SKM-1 (cell line): ENCODE data around the gene SLC38A10.
"Not testable (repeated sequence)": the region's sequence is repeated elsewhere in the genome, so short reads cannot be mapped to it uniquely, and the experiment has no call there.

Source experiments
- DNase-seq: peaks from one replicate; lab custom pipeline; 2025; ENCODE audit not compliant: unreplicated experiment; lab: John Stamatoyannopoulos, UW

Gene SLC38A10

GRCh38 chr17:81312624-81313325, 17.7 kb upstream of the SLC38A10 start:
- DNase-seq = no peak

GRCh38 chr17:81311946-81312345, 16.8 kb upstream of the SLC38A10 start:
- no peak for DNase-seq

- no peak for DNase-seq
Observed at GRCh38 chr17:81310949-81311550, 15.9 kb upstream of the SLC38A10 start.

GRCh38 chr17:81309859-81310839, 15.0 kb upstream of the SLC38A10 start:
- DNase-seq = no peak

GRCh38 chr17:81309140-81309858, 14.2 kb upstream of the SLC38A10 start:
- peak; percentile 84 for DNase-seq

GRCh38 chr17:81308784-81309139, 13.7 kb upstream of the SLC38A10 start:
- DNase-seq = not testable (repeated sequence)

GRCh38 chr17:81307636-81308560, 12.8 kb upstream of the SLC38A10 start:
- DNase-seq = no peak

- peak; percentile 43 for DNase-seq
Observed at GRCh38 chr17:81306898-81307510, 11.9 kb upstream of the SLC38A10 start.

- DNase-seq = no peak
Observed at GRCh38 chr17:81306491-81306890, 11.4 kb upstream of the SLC38A10 start.

- no peak for DNase-seq
Observed at GRCh38 chr17:81305051-81305630, 10.0 kb upstream of the SLC38A10 start.

- no peak for DNase-seq
Observed at GRCh38 chr17:81304196-81305015, 9.3 kb upstream of the SLC38A10 start.

GRCh38 chr17:81303385-81303784, 8.3 kb upstream of the SLC38A10 start:
- DNase-seq = no peak

GRCh38 chr17:81302861-81303333, 7.8 kb upstream of the SLC38A10 start:
- no peak for DNase-seq

GRCh38 chr17:81302324-81302723, 7.2 kb upstream of the SLC38A10 start:
- no peak for DNase-seq

- DNase-seq = no peak
Observed at GRCh38 chr17:81301195-81302144, 6.4 kb upstream of the SLC38A10 start.

GRCh38 chr17:81300586-81301155, 5.6 kb upstream of the SLC38A10 start:
- no peak for DNase-seq
